GM19395 (cell line): ENCODE measurements around the gene NR2F1-AS1.

ENCODE experiments used
- ATAC-seq: cut with Tn5 transposase; IDR thresholded peaks from one replicate; pipeline ENCODE4 v1.9.1; 2021; ENCODE audit warnings: mild to moderate bottlenecking, moderate library complexity; ENCODE audit not compliant: unreplicated experiment

The NR2F1-AS1 gene

GRCh38 chr5:93438124-93438523, 142.9 kb downstream of the NR2F1-AS1 start:
- ATAC-seq: no peak

- no peak for ATAC-seq
Measured at GRCh38 chr5:93436083-93436482, 144.9 kb downstream of the NR2F1-AS1 start.

- no peak for ATAC-seq
Measured at GRCh38 chr5:93433422-93433821, 147.6 kb downstream of the NR2F1-AS1 start.

GRCh38 chr5:93431250-93431649, 149.8 kb downstream of the NR2F1-AS1 start:
- no peak for ATAC-seq

- no peak for ATAC-seq
Measured at GRCh38 chr5:93430673-93431199, 150.3 kb downstream of the NR2F1-AS1 start.

- ATAC-seq: no peak
Measured at GRCh38 chr5:93430118-93430517, 150.9 kb downstream of the NR2F1-AS1 start.

GRCh38 chr5:93428868-93429267, 152.2 kb downstream of the NR2F1-AS1 start:
- no peak for ATAC-seq

- ATAC-seq: no peak
Measured at GRCh38 chr5:93427316-93427715, 153.7 kb downstream of the NR2F1-AS1 start.

GRCh38 chr5:93425096-93425495, 155.9 kb downstream of the NR2F1-AS1 start:
- ATAC-seq: no peak

GRCh38 chr5:93423300-93423699, 157.7 kb downstream of the NR2F1-AS1 start:
- ATAC-seq: no peak

- ATAC-seq: no peak
Measured at GRCh38 chr5:93422652-93423280, 158.3 kb downstream of the NR2F1-AS1 start.

GRCh38 chr5:93421987-93422401, 159.0 kb downstream of the NR2F1-AS1 start:
- ATAC-seq: no peak

- ATAC-seq: no peak
Measured at GRCh38 chr5:93421468-93421867, 159.6 kb downstream of the NR2F1-AS1 start.

- no peak for ATAC-seq
Measured at GRCh38 chr5:93417490-93417889, 163.5 kb downstream of the NR2F1-AS1 start.

GRCh38 chr5:93415819-93416218, 165.2 kb downstream of the NR2F1-AS1 start:
- no peak for ATAC-seq

GRCh38 chr5:93411716-93412115, 169.3 kb downstream of the NR2F1-AS1 start:
- ATAC-seq: no peak

GRCh38 chr5:93409691-93410090, 171.3 kb downstream of the NR2F1-AS1 start:
- no peak for ATAC-seq

- ATAC-seq: no peak
Measured at GRCh38 chr5:93407454-93407853, 173.6 kb downstream of the NR2F1-AS1 start.

- no peak for ATAC-seq
Measured at GRCh38 chr5:93406971-93407401, 174.0 kb downstream of the NR2F1-AS1 start.

GRCh38 chr5:93404246-93404645, 176.8 kb downstream of the NR2F1-AS1 start:
- ATAC-seq: no peak

GRCh38 chr5:93403141-93403928, 177.7 kb downstream of the NR2F1-AS1 start:
- ATAC-seq: no peak

- ATAC-seq: no peak
Measured at GRCh38 chr5:93402451-93402850, 178.6 kb downstream of the NR2F1-AS1 start.
